ENCODE results near the gene NXPE3. TPM values are rescaled to one million over a fixed set of nuclear protein-coding genes. Genes with fewer than 3 reads are reported as not detected.

Gene NXPE3
- total and polyA plus RNA-seq, 9 of the 15 experiments (the other 6 are each of a cell fraction or from before 2014, with no cell fraction given), result 0.25 to 2.5 (median 0.95) TPM

DNA sequence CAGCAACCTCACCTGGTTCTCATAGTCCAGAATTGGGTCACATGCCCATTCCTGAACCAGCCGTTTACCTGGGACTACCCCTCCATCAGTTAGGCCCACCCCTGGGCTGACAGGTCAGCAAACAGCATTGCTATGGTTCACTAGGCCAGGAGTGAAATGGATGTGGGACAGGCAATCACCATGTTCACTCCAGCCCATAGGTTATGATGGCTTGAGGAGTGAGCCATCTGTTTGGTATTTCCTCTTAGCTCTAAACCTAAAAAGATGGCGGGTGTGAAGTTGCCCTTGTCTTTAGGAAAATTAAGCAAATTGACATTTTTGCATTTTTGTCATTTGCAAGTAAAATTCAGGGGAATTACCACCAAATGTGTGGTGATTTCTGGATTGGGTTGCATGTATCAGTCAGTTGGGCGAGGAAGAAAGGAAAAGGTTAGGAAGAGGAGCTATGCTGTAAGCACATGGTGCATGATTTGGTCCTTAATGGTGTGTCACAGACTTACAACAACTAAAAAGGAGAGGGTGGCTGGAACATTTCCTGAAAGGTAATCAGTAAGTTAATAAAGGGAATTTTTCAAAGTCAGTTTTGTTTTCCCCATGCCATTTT, 17.2 kb downstream of the NXPE3 start:
- FAIRE-seq, result no peak
- intact Hi-C loops (cut with micrococcal nuclease) (no loop called here), in situ Hi-C loops (cut with MboI) (no loop called here)
- no peaks in the 10 kb centered on the region for H3K27me3 ChIP-seq (ENCODE audit: control insufficient read depth in 2 of 2, insufficient read depth in 2 of 2, low read length in 2 of 2)
- H2AFZ ChIP-seq (ENCODE audit: low read depth, low read length), result no peak overlapping the region
- TF ChIP-seq JUND (IDR thresholded peaks at IDR 0.05; ENCODE audit: borderline replicate concordance, low read depth, low read length) (no peak), JUND (tag; IDR thresholded peaks at IDR 0.05; ENCODE audit: borderline replicate concordance, low read depth, low read length) (no peak), TEAD1 (CRISPR knock-in tag; IDR thresholded peaks at IDR 0.05) (no peak), PHB2 (IDR thresholded peaks at IDR 0.05; ENCODE audit: low read depth) (no peak), SMARCA5 (IDR thresholded peaks at IDR 0.05) (no peak), DNMT1 (IDR thresholded peaks at IDR 0.05) (no peak), CBFB (CRISPR knock-in tag; IDR thresholded peaks at IDR 0.05) (no peak), BACH1 (tag; IDR thresholded peaks at IDR 0.05) (no peak), YBX1 (IDR thresholded peaks at IDR 0.05) (no peak), ZNF436 (CRISPR knock-in tag; IDR thresholded peaks at IDR 0.05) (no peak), SIX5 (IDR thresholded peaks at IDR 0.05; ENCODE audit: borderline replicate concordance in 1 of 2, insufficient read depth in 1 of 2, low read depth in 1 of 2, low read length in 2 of 2) (no peak), GABPA (tag; conservative IDR thresholded peaks at IDR 0.05; ENCODE audit: low read depth) (no peak), IFI16 (CRISPR knock-in tag; IDR thresholded peaks at IDR 0.05) (no peak), ZNF124 (CRISPR knock-in tag; IDR thresholded peaks at IDR 0.05) (no peak), THRAP3 (IDR thresholded peaks at IDR 0.05; ENCODE audit: borderline replicate concordance) (no peak), RCOR1 (IDR thresholded peaks at IDR 0.05; ENCODE audit: borderline replicate concordance in 1 of 2, low read depth in 2 of 2, low read length in 2 of 2) (no peak), RBBP5 (IDR thresholded peaks at IDR 0.05; ENCODE audit: borderline replicate concordance, insufficient read depth, low read length, poor library complexity, severe bottlenecking) (no peak), HDAC1 (IDR thresholded peaks at IDR 0.05) (no peak)
- TF ChIP-seq, protein P1, sequence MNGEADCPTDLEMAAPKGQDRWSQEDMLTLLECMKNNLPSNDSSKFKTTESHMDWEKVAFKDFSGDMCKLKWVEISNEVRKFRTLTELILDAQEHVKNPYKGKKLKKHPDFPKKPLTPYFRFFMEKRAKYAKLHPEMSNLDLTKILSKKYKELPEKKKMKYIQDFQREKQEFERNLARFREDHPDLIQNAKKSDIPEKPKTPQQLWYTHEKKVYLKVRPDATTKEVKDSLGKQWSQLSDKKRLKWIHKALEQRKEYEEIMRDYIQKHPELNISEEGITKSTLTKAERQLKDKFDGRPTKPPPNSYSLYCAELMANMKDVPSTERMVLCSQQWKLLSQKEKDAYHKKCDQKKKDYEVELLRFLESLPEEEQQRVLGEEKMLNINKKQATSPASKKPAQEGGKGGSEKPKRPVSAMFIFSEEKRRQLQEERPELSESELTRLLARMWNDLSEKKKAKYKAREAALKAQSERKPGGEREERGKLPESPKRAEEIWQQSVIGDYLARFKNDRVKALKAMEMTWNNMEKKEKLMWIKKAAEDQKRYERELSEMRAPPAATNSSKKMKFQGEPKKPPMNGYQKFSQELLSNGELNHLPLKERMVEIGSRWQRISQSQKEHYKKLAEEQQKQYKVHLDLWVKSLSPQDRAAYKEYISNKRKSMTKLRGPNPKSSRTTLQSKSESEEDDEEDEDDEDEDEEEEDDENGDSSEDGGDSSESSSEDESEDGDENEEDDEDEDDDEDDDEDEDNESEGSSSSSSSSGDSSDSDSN (IDR thresholded peaks at IDR 0.05; ENCODE audit: borderline replicate concordance in 1 of 2, low read depth in 2 of 2, low read length in 2 of 2), result no peak
- TF ChIP-seq, protein P2, sequence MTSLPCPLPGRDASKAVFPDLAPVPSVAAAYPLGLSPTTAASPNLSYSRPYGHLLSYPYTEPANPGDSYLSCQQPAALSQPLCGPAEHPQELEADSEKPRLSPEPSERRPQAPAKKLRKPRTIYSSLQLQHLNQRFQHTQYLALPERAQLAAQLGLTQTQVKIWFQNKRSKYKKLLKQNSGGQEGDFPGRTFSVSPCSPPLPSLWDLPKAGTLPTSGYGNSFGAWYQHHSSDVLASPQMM (CRISPR knock-in tag; IDR thresholded peaks at IDR 0.05), result no peak
- ATAC-seq, result no peak
- ChIA-PET CTCF (ENCODE audit: low intra/inter-chr PET ratio) (no interaction called here), POLR2A (interaction anchor here (1.5 kb wide), 1 partner anchor 11 kb away, joined by 3 read pairs; no protein-coding TSS in a partner anchor)
- BruUV-seq (replicated peaks), result no TSS peak
- 42% methylated on average over 3 of the region's 3 CpGs for WGBS (ENCODE audit: insufficient coverage, low coverage, missing lambda C conversion rate)
- no peaks in the 10 kb centered on the region for H4K20me1 ChIP-seq (replicated peaks; ENCODE audit: control insufficient read depth, insufficient read depth, low read length)
- no peak overlapping the region for H3K4me2 ChIP-seq (ENCODE audit: insufficient read depth, low read length)
- H3K9me3 ChIP-seq (replicated peaks; ENCODE audit: control insufficient read depth, insufficient read depth, low read depth, low read length), result no peaks in the 10 kb centered on the region
- H3K79me2 ChIP-seq (ENCODE audit: control insufficient read depth, insufficient read depth, low read length), result no peaks in the 10 kb centered on the region
- no peak for DNase-seq (ENCODE audit: extremely low read depth in 1 of 4, low spot score in 3 of 4)
- H3K9me1 ChIP-seq (ENCODE audit: control insufficient read depth, insufficient read depth, low read length), result no peaks in the 10 kb centered on the region
- no peaks in the 10 kb centered on the region for H3K4me1 ChIP-seq (replicated peaks in 1 of 2; ENCODE audit: control insufficient read depth in 2 of 2, insufficient read depth in 2 of 2, low read length in 2 of 2)
- H3K9ac ChIP-seq (ENCODE audit: insufficient read depth in 1 of 2, low read depth in 2 of 2, low read length in 2 of 2), result no peak overlapping the region
- H3K27ac ChIP-seq (ENCODE audit: extremely low read depth, low read depth, low read length), result no peak overlapping the region
- H3K36me3 ChIP-seq (ENCODE audit: control insufficient read depth, insufficient read depth, low read length), result no peaks in the 10 kb centered on the region
- no peak overlapping the region for H3K4me3 ChIP-seq

Measured in K562 (cell line).